CD4-positive, alpha-beta T cell (primary cell): ENCODE measurements around the gene NRGN. TPM values are rescaled to one million over a fixed set of nuclear protein-coding genes. Genes with fewer than 3 reads are reported as not detected.
A peak's percentile ranks its signal among the peaks of the same experiment; 100 is the strongest.

Experiments used
- ATAC-seq: fragments of 200-7000 bp; cut with Tn5 transposase; one replicate; pipeline ENCODE4 v1.10.0; 2022; ENCODE audit warnings: mild to moderate bottlenecking; ENCODE audit not compliant: poor library complexity
- CTCF ChIA-PET: fragments of 350-600 bp; sonication (Branson Sonifier 250); formaldehyde crosslinking; loops from one replicate; lab custom pipeline; 2021; ENCODE audit warnings: antibody characterized with exemption, inconsistent platforms; lab: Charles Lee
- POLR2A ChIA-PET: fragments of 350-600 bp; sonication (Branson Sonifier 250); formaldehyde crosslinking; loops from one replicate; lab custom pipeline; 2021; ENCODE audit warnings: antibody characterized with exemption, inconsistent platforms; lab: Charles Lee
- DNase-seq, 14 experiments: peaks; one replicate each; pipeline ENCODE4 v3.0.0-alpha.2; 2013 to 2020; ENCODE audit warnings: mixed read lengths in 2 of 14
- H3K27ac ChIP-seq, 2 donors: one replicate each; pipeline versions ENCODE4 v1.5.1 to v1.7.0; 2013; ENCODE audit warnings: low read length in 2 of 2, low read depth in 1 of 2, mild to moderate bottlenecking in 1 of 2
- H3K27me3 ChIP-seq, 2 experiments: 1 replicate in 1 of 2; 2 replicates in 1 of 2; pipeline versions ENCODE4 v1.6.1 to v1.7.0; 2013; ENCODE audit warnings: low read length in 2 of 2, control low read depth in 1 of 2, mild to moderate bottlenecking in 1 of 2, moderate library complexity in 1 of 2; ENCODE audit not compliant: insufficient read depth in 2 of 2, control insufficient read depth in 1 of 2
- H3K36me3 ChIP-seq: one replicate; pipeline ENCODE4 v1.6.1; 2013; ENCODE audit warnings: low read length, control low read depth; ENCODE audit not compliant: insufficient read depth
- H3K4me1 ChIP-seq: one replicate; pipeline ENCODE4 v1.6.1; 2013; ENCODE audit warnings: low read length, control low read depth; ENCODE audit not compliant: insufficient read depth
- H3K4me3 ChIP-seq: one replicate; pipeline ENCODE4 v1.5.1; 2013; ENCODE audit warnings: mild to moderate bottlenecking, low read length, moderate library complexity
- H3K9me3 ChIP-seq, 2 experiments: 1 replicate in 1 of 2; 2 replicates in 1 of 2; pipeline versions ENCODE4 v1.6.1 to v1.7.0; 2013; ENCODE audit warnings: low read length in 2 of 2, mild to moderate bottlenecking in 2 of 2, control low read depth in 1 of 2, moderate library complexity in 1 of 2; ENCODE audit not compliant: control insufficient read depth in 1 of 2, insufficient read depth in 1 of 2
- H3K27ac Mint-ChIP-seq: one replicate; pipeline ENCODE4 v1.8.0; 2020; ENCODE audit warnings: mixed read lengths
- H3K27me3 Mint-ChIP-seq: one replicate; pipeline ENCODE4 v1.8.0; 2021; ENCODE audit warnings: mixed read lengths
- H3K36me3 Mint-ChIP-seq: one replicate; pipeline ENCODE4 v1.8.0; 2021; ENCODE audit warnings: low read depth, mixed read lengths
- H3K4me1 Mint-ChIP-seq: one replicate; pipeline ENCODE4 v1.8.0; 2021; ENCODE audit warnings: low read depth, mixed read lengths
- H3K4me3 Mint-ChIP-seq: one replicate; pipeline ENCODE4 v1.8.0; 2020; ENCODE audit warnings: mild to moderate bottlenecking, mixed read lengths
- H3K9me3 Mint-ChIP-seq: one replicate; pipeline ENCODE4 v1.8.0; 2020; ENCODE audit warnings: mixed read lengths
- CTCF ChIP-seq: fragments of 200-600 bp; IDR thresholded peaks from one replicate; pipeline ENCODE4 v1.8.0; 2022; ENCODE audit warnings: antibody characterized with exemption, mild to moderate bottlenecking
- intact Hi-C, 2 experiments: fragments of 100-400 bp; cut with DNase I in 1 of 2; cut with micrococcal nuclease in 1 of 2; formaldehyde crosslinking; loops; one replicate each; pipeline versions ENCODE4 v1.15.1 to v1.9.0; 2023 to 2025; cut with DNase I, micrococcal nuclease
- total RNA-seq, 174 experiments: library from RNA in 2 of 174; stranded (reverse) in 2 of 174; gene quantifications; one replicate each; pipeline ENCODE4 v1.2.3 and lab custom pipeline; 2021 to 2026

Gene NRGN
- total RNA-seq, 2 experiments from 2014 or later = 0.84 to 1.4 TPM

GRCh38 chr11:124740277-124740882 is 638 bp downstream of the NRGN start:
- Mint-ChIP-seq H3K27ac (no peak overlapping the region), H3K4me3 (peak overlapping the region; percentile 83), H3K4me1 (peaks cover 21% of the 10 kb centered on the region), H3K27me3 (peaks cover 7% of the 10 kb centered on the region), H3K9me3 (no peaks in the 10 kb centered on the region), H3K36me3 (no peaks in the 10 kb centered on the region)
- Histone ChIP-seq H3K9me3 (no peaks in the 10 kb centered on the region), H3K36me3 (no peaks in the 10 kb centered on the region), H3K4me3 (peak overlapping the region; percentile 64), H3K27ac (no peak overlapping the region), H3K4me1 (peaks cover 19% of the 10 kb centered on the region), H3K27me3 (peaks cover 0 to 6% of the 10 kb centered on the region in 2 experiments)
- peak in 12 of 14 experiments; percentile 32 to 82 (median 44) for DNase-seq
- intact Hi-C loops = loop anchor here in 1 of 2 experiments (10.0 kb wide), 1 partner anchor 214 kb away; the partner anchor contains the start of gene CCDC15
- ATAC-seq = peak; percentile 58
- TF ChIP-seq CTCF = peak; percentile 62
- ChIA-PET CTCF (interaction anchor here (0.7 to 2.4 kb wide), 5 partner anchors 14 to 70 kb away, joined by 3 to 10 read pairs (median 6); partner anchors contain the start of genes SIAE and SPA17), POLR2A (interaction anchor here (0.6 to 1.3 kb wide), 3 partner anchors 11 to 71 kb away, joined by 3 to 6 read pairs (median 5); partner anchors contain the start of gene VSIG2)

- intact Hi-C loops = loop anchor here in 1 of 2 experiments (10.0 kb wide), 1 partner anchor 212 kb away; the partner anchor contains the start of gene CCDC15
- Histone ChIP-seq H3K36me3 (no peaks in the 10 kb centered on the region), H3K4me3 (no peak overlapping the region), H3K27ac (no peak overlapping the region), H3K9me3 (no peaks in the 10 kb centered on the region), H3K4me1 (peaks cover 35% of the 10 kb centered on the region), H3K27me3 (peaks cover 0 to 6% of the 10 kb centered on the region in 2 experiments)
- peaks cover 7% of the 10 kb centered on the region for H3K27me3 Mint-ChIP-seq
- H3K36me3 Mint-ChIP-seq = peaks cover 5% of the 10 kb centered on the region
- TF ChIP-seq CTCF = no peak
- H3K4me3 Mint-ChIP-seq = no peak overlapping the region
- ATAC-seq (no peak), DNase-seq (no peak)
- POLR2A ChIA-PET = no interaction called here
- no peak overlapping the region for H3K27ac Mint-ChIP-seq
- H3K9me3 Mint-ChIP-seq = no peaks in the 10 kb centered on the region
- CTCF ChIA-PET = interaction anchor here (1.4 kb wide), 1 partner anchor 10 kb away, joined by 4 read pairs; the partner anchor contains the start of gene VSIG2
- peaks cover 26% of the 10 kb centered on the region for H3K4me1 Mint-ChIP-seq
These were observed 2.8 kb downstream of the NRGN start for GRCh38 chr11:124742555-124742954.

GRCh38 chr11:124743050-124743449 is 3.3 kb downstream of the NRGN start:
- H3K9me3 Mint-ChIP-seq = no peaks in the 10 kb centered on the region
- no peak overlapping the region for H3K27ac Mint-ChIP-seq
- no peak for TF ChIP-seq CTCF
- ChIA-PET POLR2A (interaction anchor here (1.9 kb wide), 1 partner anchor 70 kb away, joined by 8 read pairs; the partner anchor contains the start of genes SIAE and SPA17), CTCF (interaction anchor here (1.4 to 1.6 kb wide), 3 partner anchors 10 to 74 kb away, joined by 3 to 5 read pairs (median 4); partner anchors contain the start of gene VSIG2)
- H3K4me1 Mint-ChIP-seq = peaks cover 26% of the 10 kb centered on the region
- H3K4me3 Mint-ChIP-seq = no peak overlapping the region
- Histone ChIP-seq H3K4me3 (no peak overlapping the region), H3K9me3 (no peaks in the 10 kb centered on the region), H3K27ac (no peak overlapping the region), H3K4me1 (peaks cover 35% of the 10 kb centered on the region), H3K27me3 (peaks cover 0 to 6% of the 10 kb centered on the region in 2 experiments), H3K36me3 (no peaks in the 10 kb centered on the region)
- ATAC-seq (no peak), DNase-seq (no peak)
- intact Hi-C loops = loop anchor here in 1 of 2 experiments (10.0 kb wide), 1 partner anchor 212 kb away; the partner anchor contains the start of gene CCDC15
- H3K36me3 Mint-ChIP-seq = peaks cover 5% of the 10 kb centered on the region
- peaks cover 7% of the 10 kb centered on the region for H3K27me3 Mint-ChIP-seq
